Calu3 (cell line): ENCODE measurements around the gene IRAK1BP1. TPM values are rescaled to one million over a fixed set of nuclear protein-coding genes. Genes with fewer than 3 reads are reported as not detected.
"Not testable (repeated sequence)": the region's sequence is repeated elsewhere in the genome, so short reads cannot be mapped to it uniquely, and the experiment has no call there.

ENCODE experiments used
- BruUV-seq: library from RNA; stranded (reverse); fragments of 400-500 nt; replicated peaks from 2 replicates; lab custom pipeline; 2021; lab: Mats Ljungman, UMichigan
- CTCF ChIA-PET: fragments of 300-600 bp; sonication (Branson Sonifier 250); formaldehyde crosslinking; loops from one replicate; lab custom pipeline; 2022; ENCODE audit warnings: antibody characterized with exemption; lab: Charles Lee
- DNase-seq: peaks from one replicate; pipeline ENCODE4 v3.0.0; 2022
- H3K27ac Mint-ChIP-seq: one replicate; pipeline ENCODE4 v1.8.0; 2022; ENCODE audit warnings: mixed read lengths; ENCODE audit not compliant: unreplicated experiment
- H3K27me3 Mint-ChIP-seq: one replicate; pipeline ENCODE4 v1.8.0; 2022; ENCODE audit warnings: mixed read lengths; ENCODE audit not compliant: unreplicated experiment
- H3K36me3 Mint-ChIP-seq: one replicate; pipeline ENCODE4 v1.8.0; 2022; ENCODE audit warnings: mild to moderate bottlenecking, moderate library complexity, mixed read lengths; ENCODE audit not compliant: insufficient read depth, unreplicated experiment
- H3K4me1 Mint-ChIP-seq: one replicate; pipeline ENCODE4 v1.8.0; 2022; ENCODE audit warnings: mild to moderate bottlenecking, low read depth, mixed read lengths; ENCODE audit not compliant: unreplicated experiment
- H3K4me3 Mint-ChIP-seq: one replicate; pipeline ENCODE4 v1.8.0; 2022; ENCODE audit warnings: mild to moderate bottlenecking, low read depth, moderate library complexity, mixed read lengths; ENCODE audit not compliant: unreplicated experiment
- H3K9me3 Mint-ChIP-seq: one replicate; pipeline ENCODE4 v1.8.0; 2022; ENCODE audit warnings: low read depth, mixed read lengths; ENCODE audit not compliant: unreplicated experiment
- intact Hi-C: fragments of 100-400 bp; cut with micrococcal nuclease; formaldehyde crosslinking; loops from one replicate; pipeline ENCODE4 v1.10.0; 2022; ENCODE audit not compliant: unreplicated experiment
- total RNA-seq: library from RNA; stranded (reverse); gene quantifications from 2 replicates; pipeline ENCODE4 v1.2.3, GENCODE V29; 2022
- TF ChIP-seq, protein P1 (sequence below): fragments of 200-600 bp; IDR thresholded peaks from one replicate; pipeline ENCODE4 v1.8.0; 2022; ENCODE audit warnings: antibody characterized with exemption; ENCODE audit not compliant: unreplicated experiment

Gene IRAK1BP1
- total RNA-seq, 1 experiment from 2014 or later: 4.2 TPM

DNA sequence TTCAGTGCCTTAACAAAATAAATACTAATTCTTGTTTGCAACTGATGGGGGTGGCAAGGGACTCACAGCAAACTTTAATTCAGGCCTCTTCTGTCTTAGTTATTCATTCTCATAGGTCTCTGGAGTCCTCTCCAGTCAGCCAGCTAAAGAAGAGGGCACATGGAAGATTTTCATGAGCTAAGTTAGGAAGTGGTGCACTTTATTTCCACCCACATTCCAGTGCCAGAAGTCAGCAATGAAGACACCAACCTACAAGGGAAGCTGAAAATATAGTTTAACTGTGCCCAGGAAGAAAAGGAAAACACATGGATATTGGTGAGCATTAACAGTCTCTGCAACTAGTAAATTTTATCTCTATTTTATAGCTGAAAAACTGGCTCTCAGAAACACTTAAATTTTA lies 16.7 kb upstream of the IRAK1BP1 start:
- no peaks in the 10 kb centered on the region for H3K27me3 Mint-ChIP-seq
- H3K27ac Mint-ChIP-seq: no peak overlapping the region
- peaks cover 4% of the 10 kb centered on the region for H3K9me3 Mint-ChIP-seq
- intact Hi-C loops: no loop called here
- DNase-seq: no peak
- CTCF ChIA-PET: no interaction called here
- H3K4me3 Mint-ChIP-seq: no peak overlapping the region
- H3K36me3 Mint-ChIP-seq: no peaks in the 10 kb centered on the region
- TF ChIP-seq, protein P1, sequence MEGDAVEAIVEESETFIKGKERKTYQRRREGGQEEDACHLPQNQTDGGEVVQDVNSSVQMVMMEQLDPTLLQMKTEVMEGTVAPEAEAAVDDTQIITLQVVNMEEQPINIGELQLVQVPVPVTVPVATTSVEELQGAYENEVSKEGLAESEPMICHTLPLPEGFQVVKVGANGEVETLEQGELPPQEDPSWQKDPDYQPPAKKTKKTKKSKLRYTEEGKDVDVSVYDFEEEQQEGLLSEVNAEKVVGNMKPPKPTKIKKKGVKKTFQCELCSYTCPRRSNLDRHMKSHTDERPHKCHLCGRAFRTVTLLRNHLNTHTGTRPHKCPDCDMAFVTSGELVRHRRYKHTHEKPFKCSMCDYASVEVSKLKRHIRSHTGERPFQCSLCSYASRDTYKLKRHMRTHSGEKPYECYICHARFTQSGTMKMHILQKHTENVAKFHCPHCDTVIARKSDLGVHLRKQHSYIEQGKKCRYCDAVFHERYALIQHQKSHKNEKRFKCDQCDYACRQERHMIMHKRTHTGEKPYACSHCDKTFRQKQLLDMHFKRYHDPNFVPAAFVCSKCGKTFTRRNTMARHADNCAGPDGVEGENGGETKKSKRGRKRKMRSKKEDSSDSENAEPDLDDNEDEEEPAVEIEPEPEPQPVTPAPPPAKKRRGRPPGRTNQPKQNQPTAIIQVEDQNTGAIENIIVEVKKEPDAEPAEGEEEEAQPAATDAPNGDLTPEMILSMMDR: no peak
- no TSS peak for BruUV-seq
- no peaks in the 10 kb centered on the region for H3K4me1 Mint-ChIP-seq

DNA sequence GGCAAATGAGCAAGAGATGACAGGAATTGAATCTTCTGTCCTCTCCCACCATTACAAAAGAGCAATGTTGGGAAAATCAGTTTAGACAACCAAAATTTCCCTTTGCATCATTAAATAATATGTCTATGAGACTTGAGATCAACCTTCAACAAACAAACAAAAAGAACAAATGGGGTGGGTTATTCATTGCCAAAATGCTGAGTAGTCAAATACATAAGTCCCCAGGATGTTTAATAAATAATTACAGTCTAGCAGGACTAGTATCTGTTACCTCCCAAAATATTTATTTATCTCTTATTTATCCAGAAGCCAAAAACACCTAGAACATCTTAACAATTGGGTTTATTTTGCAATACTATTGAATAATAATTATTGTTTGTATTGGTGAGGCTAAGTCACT lies 16.2 kb upstream of the IRAK1BP1 start:
- Mint-ChIP-seq H3K27me3 (no peaks in the 10 kb centered on the region), H3K9me3 (peaks cover 4% of the 10 kb centered on the region), H3K4me3 (no peak overlapping the region), H3K27ac (no peak overlapping the region), H3K36me3 (no peaks in the 10 kb centered on the region), H3K4me1 (no peaks in the 10 kb centered on the region)
- BruUV-seq: no TSS peak
- CTCF ChIA-PET: no interaction called here
- TF ChIP-seq, protein P1: no peak
- intact Hi-C loops: no loop called here
- no peak for DNase-seq

GRCh38 chr6:78854546-78854945 lies 12.8 kb upstream of the IRAK1BP1 start:
- no peak for DNase-seq
- H3K4me3 Mint-ChIP-seq: no peak overlapping the region
- no TSS peak for BruUV-seq
- peaks cover 6% of the 10 kb centered on the region for H3K4me1 Mint-ChIP-seq
- no peak overlapping the region for H3K27ac Mint-ChIP-seq
- no peaks in the 10 kb centered on the region for H3K9me3 Mint-ChIP-seq
- intact Hi-C loops: no loop called here
- TF ChIP-seq, protein P1: no peak
- H3K27me3 Mint-ChIP-seq: no peaks in the 10 kb centered on the region
- CTCF ChIA-PET: no interaction called here
- H3K36me3 Mint-ChIP-seq: no peaks in the 10 kb centered on the region

DNA sequence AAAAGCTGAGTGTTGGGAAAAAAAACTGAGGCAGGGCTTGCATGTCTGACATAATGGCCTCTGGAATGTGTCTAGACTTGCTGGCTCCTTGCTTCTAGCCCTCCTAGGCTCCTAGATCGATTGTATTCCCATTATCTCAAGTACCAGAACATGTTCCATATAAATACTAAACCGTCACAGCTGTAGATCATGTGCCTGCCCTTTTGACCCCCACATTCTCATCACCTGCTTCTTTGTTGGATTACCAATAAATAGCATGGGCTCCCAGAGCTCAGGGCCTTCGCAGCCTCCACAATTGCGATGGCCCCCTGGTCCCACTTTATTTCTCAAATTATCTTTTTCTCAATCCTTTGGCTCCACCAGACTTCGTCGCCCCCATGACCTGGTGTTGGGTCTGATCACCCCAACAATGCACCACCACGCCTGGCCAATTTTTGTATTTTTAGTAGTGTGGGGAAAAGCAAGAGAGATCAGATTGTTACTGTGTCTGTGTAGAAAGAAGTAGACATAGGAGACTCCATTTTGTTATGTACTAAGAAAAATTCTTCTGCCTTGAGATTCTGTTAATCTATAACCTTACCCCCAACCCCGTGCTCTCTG lies 8.9 kb upstream of the IRAK1BP1 start:
- H3K4me1 Mint-ChIP-seq, H3K4me3 Mint-ChIP-seq, CTCF ChIA-PET, H3K27me3 Mint-ChIP-seq, H3K27ac Mint-ChIP-seq, intact Hi-C loops, H3K36me3 Mint-ChIP-seq, BruUV-seq, H3K9me3 Mint-ChIP-seq, DNase-seq: not testable (repeated sequence)

DNA sequence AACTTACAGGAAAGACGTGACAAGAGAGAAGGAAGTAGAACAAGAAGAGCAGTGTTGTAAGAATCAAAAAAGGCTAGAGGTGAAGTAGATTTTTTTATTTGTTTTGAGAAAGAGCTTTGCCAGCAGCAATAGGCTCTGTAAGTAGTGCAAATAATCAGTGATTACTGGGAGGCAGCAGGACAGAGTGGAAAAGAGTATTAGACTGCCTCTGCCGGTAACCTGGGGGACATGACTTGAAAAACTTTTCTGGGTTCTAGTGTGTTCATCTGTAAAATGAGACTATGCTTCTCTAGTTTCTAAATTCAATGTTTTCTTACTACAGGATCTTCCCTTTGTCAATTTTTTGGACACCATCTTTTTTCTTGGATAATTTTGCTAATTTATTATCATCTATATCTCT lies 5.8 kb upstream of the IRAK1BP1 start:
- Mint-ChIP-seq H3K9me3 (no peaks in the 10 kb centered on the region), H3K27me3 (no peaks in the 10 kb centered on the region), H3K36me3 (no peaks in the 10 kb centered on the region), H3K4me1 (peaks cover 6% of the 10 kb centered on the region), H3K4me3 (no peak overlapping the region), H3K27ac (no peak overlapping the region)
- BruUV-seq: no TSS peak
- TF ChIP-seq, protein P1: no peak
- DNase-seq: no peak
- CTCF ChIA-PET: no interaction called here
- intact Hi-C loops: loop anchor here (5.0 kb wide), 1 partner anchor 606 kb away; no protein-coding TSS in a partner anchor
